IPS-NIHi7 (cell line): ENCODE results near the gene PRR5L.

Source experiments
- DNase-seq: peaks from one replicate; pipeline ENCODE4 v3.0.0; 2012; ENCODE audit warnings: mixed read lengths; ENCODE audit errors: extremely low spot score

Gene PRR5L

GRCh38 chr11:36376888-36377758 is 81.0 kb downstream of the PRR5L start:
- peak; percentile 87 for DNase-seq

GRCh38 chr11:36377759-36378564 is 81.9 kb downstream of the PRR5L start:
- no peak for DNase-seq

- no peak for DNase-seq
These were observed 83.6 kb downstream of the PRR5L start for GRCh38 chr11:36379653-36380052.

GRCh38 chr11:36380296-36381014 is 84.4 kb downstream of the PRR5L start:
- no peak for DNase-seq

- DNase-seq, result no peak
These were observed 84.9 kb downstream of the PRR5L start for GRCh38 chr11:36381015-36381360.

- DNase-seq, result no peak
These were observed 87.1 kb downstream of the PRR5L start for GRCh38 chr11:36383195-36383594.

- DNase-seq, result no peak
These were observed 89.3 kb downstream of the PRR5L start for GRCh38 chr11:36385121-36385970.

GRCh38 chr11:36386411-36386810 is 90.3 kb downstream of the PRR5L start:
- DNase-seq, result no peak

GRCh38 chr11:36388071-36388470 is 92.0 kb downstream of the PRR5L start:
- no peak for DNase-seq

GRCh38 chr11:36388951-36389350 is 92.9 kb downstream of the PRR5L start:
- DNase-seq, result no peak

- no peak for DNase-seq
These were observed 93.7 kb downstream of the PRR5L start for GRCh38 chr11:36389811-36390210.

GRCh38 chr11:36390963-36391471 is 94.9 kb downstream of the PRR5L start:
- DNase-seq, result no peak

- DNase-seq, result no peak
These were observed 96.1 kb downstream of the PRR5L start for GRCh38 chr11:36392196-36392595.

- DNase-seq, result no peak
These were observed 98.0 kb downstream of the PRR5L start for GRCh38 chr11:36394056-36394455.

- no peak for DNase-seq
These were observed 98.8 kb downstream of the PRR5L start for GRCh38 chr11:36394926-36395325.

GRCh38 chr11:36395978-36396736 is 100.1 kb downstream of the PRR5L start:
- DNase-seq, result no peak

- no peak for DNase-seq
These were observed 102.3 kb downstream of the PRR5L start for GRCh38 chr11:36398231-36398953.

GRCh38 chr11:36399236-36399635 is 103.1 kb downstream of the PRR5L start:
- no peak for DNase-seq

GRCh38 chr11:36399745-36400144 is 103.7 kb downstream of the PRR5L start:
- no peak for DNase-seq
